Measurements from ENCODE around the gene C15orf39. TPM values are rescaled to one million over a fixed set of nuclear protein-coding genes. Genes with fewer than 3 reads are reported as not detected.
"Not testable (repeated sequence)": the region's sequence is repeated elsewhere in the genome, so short reads cannot be mapped to it uniquely, and the experiment has no call there.

C15orf39 gene
- total RNA-seq, 3 donors from 2014 or later (not counting 1 experiment from before 2014, with no cell fraction given), result 63.5 to 89.2 (median 70.1) TPM

- H3K4me1 ChIP-seq (ENCODE audit: control insufficient read depth, insufficient read depth, low read length), result peaks cover 6% of the 10 kb centered on the region
- H3K4me3 Mint-ChIP-seq, result no peak overlapping the region
- WGBS (ENCODE audit: insufficient coverage), result 83% methylated on average over 12 of the region's 12 CpGs
- no peaks in the 10 kb centered on the region for H3K36me3 Mint-ChIP-seq
- no peak overlapping the region for H3K4me3 ChIP-seq (ENCODE audit: low read length)
- H3K36me3 ChIP-seq (ENCODE audit: control insufficient read depth, insufficient read depth, low read length), result no peaks in the 10 kb centered on the region
- no peak overlapping the region for H3K27ac ChIP-seq (ENCODE audit: low read length)
- TF ChIP-seq, protein P1, sequence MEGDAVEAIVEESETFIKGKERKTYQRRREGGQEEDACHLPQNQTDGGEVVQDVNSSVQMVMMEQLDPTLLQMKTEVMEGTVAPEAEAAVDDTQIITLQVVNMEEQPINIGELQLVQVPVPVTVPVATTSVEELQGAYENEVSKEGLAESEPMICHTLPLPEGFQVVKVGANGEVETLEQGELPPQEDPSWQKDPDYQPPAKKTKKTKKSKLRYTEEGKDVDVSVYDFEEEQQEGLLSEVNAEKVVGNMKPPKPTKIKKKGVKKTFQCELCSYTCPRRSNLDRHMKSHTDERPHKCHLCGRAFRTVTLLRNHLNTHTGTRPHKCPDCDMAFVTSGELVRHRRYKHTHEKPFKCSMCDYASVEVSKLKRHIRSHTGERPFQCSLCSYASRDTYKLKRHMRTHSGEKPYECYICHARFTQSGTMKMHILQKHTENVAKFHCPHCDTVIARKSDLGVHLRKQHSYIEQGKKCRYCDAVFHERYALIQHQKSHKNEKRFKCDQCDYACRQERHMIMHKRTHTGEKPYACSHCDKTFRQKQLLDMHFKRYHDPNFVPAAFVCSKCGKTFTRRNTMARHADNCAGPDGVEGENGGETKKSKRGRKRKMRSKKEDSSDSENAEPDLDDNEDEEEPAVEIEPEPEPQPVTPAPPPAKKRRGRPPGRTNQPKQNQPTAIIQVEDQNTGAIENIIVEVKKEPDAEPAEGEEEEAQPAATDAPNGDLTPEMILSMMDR (IDR thresholded peaks at IDR 0.05), result no peak
- no peaks in the 10 kb centered on the region for H3K27me3 Mint-ChIP-seq (ENCODE audit: low read depth in 2 of 2)
- intact Hi-C loops (cut with micrococcal nuclease), result no loop called here
- H3K27ac Mint-ChIP-seq, result no peak overlapping the region
- H3K4me1 Mint-ChIP-seq, result no peaks in the 10 kb centered on the region
- H3K27me3 ChIP-seq (ENCODE audit: control insufficient read depth, insufficient read depth, low read length), result no peaks in the 10 kb centered on the region
- ATAC-seq (no peak), DNase-seq (no peak)
- H3K9me3 ChIP-seq (ENCODE audit: control insufficient read depth, insufficient read depth, low read length), result no peaks in the 10 kb centered on the region
- H3K9me3 Mint-ChIP-seq, result no peaks in the 10 kb centered on the region
These were observed 22.6 kb downstream of the C15orf39 start for GRCh38 chr15:75224281-75224680.

GRCh38 chr15:75225102-75225836 lies 23.6 kb downstream of the C15orf39 start:
- WGBS (ENCODE audit: insufficient coverage), result 75% methylated on average over 7 of the region's 10 CpGs
- H3K36me3 ChIP-seq (ENCODE audit: control insufficient read depth, insufficient read depth, low read length); H3K27me3 ChIP-seq (ENCODE audit: control insufficient read depth, insufficient read depth, low read length); H3K27me3 Mint-ChIP-seq (ENCODE audit: low read depth in 2 of 2); H3K27ac ChIP-seq (ENCODE audit: low read length); DNase-seq; H3K36me3 Mint-ChIP-seq; H3K4me3 Mint-ChIP-seq; H3K4me3 ChIP-seq (ENCODE audit: low read length); H3K27ac Mint-ChIP-seq; H3K4me1 ChIP-seq (ENCODE audit: control insufficient read depth, insufficient read depth, low read length); H3K4me1 Mint-ChIP-seq; intact Hi-C loops (cut with micrococcal nuclease); H3K9me3 Mint-ChIP-seq; H3K9me3 ChIP-seq (ENCODE audit: control insufficient read depth, insufficient read depth, low read length); ATAC-seq: not testable (repeated sequence)

DNA sequence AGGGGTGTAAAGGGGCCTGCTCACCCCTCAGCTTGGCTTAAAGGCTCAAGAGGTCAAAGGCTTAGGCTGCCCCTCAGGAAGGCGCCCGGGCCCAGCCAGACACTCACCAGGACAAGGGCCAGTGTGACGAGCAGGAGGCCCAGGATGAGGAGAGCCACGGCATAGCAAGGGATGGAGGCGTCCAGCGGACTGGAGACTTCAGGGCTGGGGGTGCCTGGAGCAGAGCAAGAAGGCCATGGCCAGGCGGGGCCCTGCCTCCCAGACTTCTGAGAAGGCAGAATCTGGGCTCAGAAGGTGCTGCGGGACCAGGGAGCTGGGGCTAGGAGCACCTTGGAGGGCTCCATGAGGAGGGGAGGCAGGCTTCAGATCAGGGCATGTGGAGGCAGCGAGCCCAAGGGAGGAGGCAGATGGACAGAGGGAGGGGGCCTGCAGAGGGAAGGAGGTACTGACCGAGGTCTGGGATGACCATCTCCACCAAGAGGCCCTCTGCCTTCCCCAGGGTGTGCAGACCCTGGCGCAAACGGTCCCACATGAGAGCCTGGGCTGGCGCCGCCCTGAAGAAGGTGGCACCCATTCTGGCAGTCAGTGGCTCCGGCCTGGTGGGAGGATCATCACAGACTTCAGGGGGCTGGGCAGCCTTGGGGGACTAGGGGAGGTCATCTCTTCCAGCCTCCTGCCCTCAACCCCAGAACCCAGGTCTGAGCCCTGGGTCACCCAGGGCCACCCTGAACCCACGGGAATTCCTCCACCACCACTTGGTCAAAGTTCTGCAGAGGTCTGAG lies 24.5 kb downstream of the C15orf39 start:
- intact Hi-C loops (cut with micrococcal nuclease), result no loop called here

GRCh38 chr15:75227112-75227511 lies 25.4 kb downstream of the C15orf39 start:
- H3K4me3 ChIP-seq (ENCODE audit: low read length); H3K9me3 Mint-ChIP-seq; H3K4me1 Mint-ChIP-seq; H3K4me1 ChIP-seq (ENCODE audit: control insufficient read depth, insufficient read depth, low read length); DNase-seq; H3K27ac ChIP-seq (ENCODE audit: low read length); H3K27me3 ChIP-seq (ENCODE audit: control insufficient read depth, insufficient read depth, low read length); H3K27ac Mint-ChIP-seq; H3K9me3 ChIP-seq (ENCODE audit: control insufficient read depth, insufficient read depth, low read length); H3K36me3 Mint-ChIP-seq; intact Hi-C loops (cut with micrococcal nuclease); H3K36me3 ChIP-seq (ENCODE audit: control insufficient read depth, insufficient read depth, low read length); ATAC-seq; H3K27me3 Mint-ChIP-seq (ENCODE audit: low read depth in 2 of 2); H3K4me3 Mint-ChIP-seq: not testable (repeated sequence)
- 92% methylated on average over 5 of the region's 7 CpGs for WGBS (ENCODE audit: insufficient coverage)

More for the DNA sequence above, 24.5 kb downstream of the C15orf39 start:
- Histone ChIP-seq H3K27me3 (ENCODE audit: control insufficient read depth, insufficient read depth, low read length) (no peaks in the 10 kb centered on the region), H3K27ac (ENCODE audit: low read length) (no peak overlapping the region), H3K36me3 (ENCODE audit: control insufficient read depth, insufficient read depth, low read length) (no peaks in the 10 kb centered on the region), H3K9me3 (ENCODE audit: control insufficient read depth, insufficient read depth, low read length) (no peaks in the 10 kb centered on the region), H3K4me1 (ENCODE audit: control insufficient read depth, insufficient read depth, low read length) (no peaks in the 10 kb centered on the region), H3K4me3 (ENCODE audit: low read length) (no peak overlapping the region)
- TF ChIP-seq, protein P1 (IDR thresholded peaks at IDR 0.05), result no peak
- Mint-ChIP-seq H3K36me3 (no peaks in the 10 kb centered on the region), H3K27me3 (ENCODE audit: low read depth in 2 of 2) (no peaks in the 10 kb centered on the region), H3K27ac (no peak overlapping the region), H3K4me3 (no peak overlapping the region), H3K4me1 (no peaks in the 10 kb centered on the region), H3K9me3 (no peaks in the 10 kb centered on the region)
- DNase-seq (no peak), ATAC-seq (no peak)
- 91% methylated on average over 16 of the region's 16 CpGs for WGBS (ENCODE audit: insufficient coverage)
